Heart right ventricle (tissue), 16 donors: ENCODE data around the gene SLIT3. TPM values are rescaled to one million over a fixed set of nuclear protein-coding genes. Genes with fewer than 3 reads are reported as not detected.

Experiments used
- ATAC-seq, 8 donors: fragments of 200-7000 bp; cut with Tn5 transposase; one replicate each; pipeline ENCODE4 v1.9.1; 2020; ENCODE audit warnings: mild to moderate bottlenecking in 8 of 8, moderate library complexity in 8 of 8, moderate number of reproducible peaks in 1 of 8
- DNase-seq, 2 donors: peaks; one replicate each; pipeline ENCODE4 v3.0.0-alpha.2; 2020
- H3K27ac ChIP-seq, 10 donors: fragments of 200-600 bp; sonication (generic) in 2 of 10; one replicate each; pipeline versions ENCODE4 v1.5.0 to v1.8.0; 2020 to 2022; ENCODE audit warnings: mild to moderate bottlenecking in 3 of 10
- H3K27me3 ChIP-seq, 7 donors: fragments of 200-600 bp; one replicate each; pipeline ENCODE4 v1.8.0; 2021 to 2022; ENCODE audit warnings: mild to moderate bottlenecking in 2 of 7
- H3K36me3 ChIP-seq, 9 donors: fragments of 200-600 bp; sonication (generic) in 1 of 9; one replicate each; pipeline versions ENCODE4 v1.5.0 to v1.8.0; 2020 to 2022; ENCODE audit warnings: mild to moderate bottlenecking in 2 of 9
- H3K4me1 ChIP-seq, 9 donors: fragments of 200-600 bp; sonication (generic) in 1 of 9; one replicate each; pipeline versions ENCODE4 v1.5.0 to v1.8.0; 2020 to 2022; ENCODE audit warnings: mild to moderate bottlenecking in 4 of 9
- H3K4me3 ChIP-seq, 10 donors: fragments of 200-600 bp; sonication (generic) in 2 of 10; one replicate each; pipeline versions ENCODE4 v1.5.0 to v1.8.0; 2020 to 2022; ENCODE audit warnings: mild to moderate bottlenecking in 7 of 10, moderate library complexity in 2 of 10
- H3K9me3 ChIP-seq, 11 donors: fragments of 200-600 bp in 10 of 11; sonication (generic) in 2 of 11; one replicate each; pipeline versions ENCODE4 v1.5.0 to v1.8.0; 2013 to 2022; ENCODE audit warnings: mild to moderate bottlenecking in 2 of 11, control low read depth in 1 of 11, moderate library complexity in 1 of 11
- CTCF ChIP-seq, 9 donors: fragments of 200-600 bp; sonication (generic) in 2 of 9; IDR thresholded peaks; one replicate each; pipeline versions ENCODE4 v1.5.0 to v1.8.0; 2021 to 2022; ENCODE audit warnings: antibody characterized with exemption in 9 of 9, mild to moderate bottlenecking in 5 of 9, moderate library complexity in 1 of 9
- WGBS, 2 donors: extraction: QIAGEN DNeasy Blood & Tissue Kit; methylation state at CpG; one replicate each; pipeline ENCODE4 v1.1.7; 2013; ENCODE audit warnings: inconsistent platforms in 1 of 2; 5-methylcytosine and 5-hydroxymethylcytosine counted together
- intact Hi-C, 10 donors: fragments of 100-400 bp; cut with DNase I; formaldehyde crosslinking; loops; one replicate each; pipeline versions ENCODE4 v1.11.1 to v1.14.2; 2022
- polyA plus RNA-seq, 2 donors: library from polyadenylated mRNA; stranded (reverse); fragments of 200-250 nt; gene quantifications; one replicate each; pipeline ENCODE4 v1.2.3, GENCODE V29; 2013
- total RNA-seq, 10 donors: library from RNA; stranded (reverse); fragmentation: NEBNext Ultra II Directional in 3 of 10; extraction: Animal tissue kit (Norgen Biotek cat#: 25700) in 3 of 10; gene quantifications; one replicate each; pipeline versions ENCODE4 v1.2.1 to v1.2.4, GENCODE V29; 2021 to 2023
- donor health status: Arrhythmogenic right ventricular cardiomyopathy.
- donor health status: ischemic (EF 13 %, LVEDD 7.1; RV severe dilation, severe dysfunction).
- donor health status: healthy with polysubstance abuse.
- donor health status: DM: no; HTN: yes; CAD: no.
- donor health status: DM: no; HTN: no; CAD: no.
- donor health status: ischemic (EF 25% LVEDD 6.9; RV normal size, moderate dysfunction).
- donor health status: ischemic (EF 25% LVEDD 5.7; RV mildly dilated, moderate dysfunction).
- donor health status: healthy.
- donor health status: DM: yes; HTN: yes; CAD: no.
- donor health status: Ischemic cardiomyopathy.
- donor health status: ischemic (EF 35%, LVEDD 5.7; RV mildly dilated, moderate dysfunction).
- donor health status: nonischemic (EF 11% LVEDD 7.7; RV severe dilation, severe dysfunction).
- donor health status: DM: yes; HTN: yes; CAD: no.
- donor health status: PGD.
- donor health status: ischemic (EF 29% LVEDD 5.4; RV normal size, mild dysfunction).
- donor health status: nonischemic (EF 23%, LVEDD 6.1; RV moderate dilation, normal function).

SLIT3 gene
- total and polyA plus RNA-seq, 12 donors = 2.0 to 29.2 (median 12.1) TPM

GRCh38 chr5:168676501-168676900 is 624.4 kb downstream of the SLIT3 start:
- no peaks in the 10 kb centered on the region for H3K36me3 ChIP-seq
- ATAC-seq = no peak
- H3K4me1 ChIP-seq = peaks cover 0 to 24% (median 19%) of the 10 kb centered on the region in 9 donors
- WGBS, 2 donors = 82 to 92% methylated on average over 4 of the region's 4 CpGs
- no peak for TF ChIP-seq CTCF (IDR thresholded peaks at IDR 0.05)
- no peak for DNase-seq
- H3K4me3 ChIP-seq = no peak overlapping the region
- no peaks in the 10 kb centered on the region for H3K9me3 ChIP-seq
- no peak overlapping the region for H3K27ac ChIP-seq
- no peaks in the 10 kb centered on the region for H3K27me3 ChIP-seq
- intact Hi-C loops = loop anchor here in 4 of 10 donors (5.0 to 10.0 kb wide), 3 partner anchors 626 to 908 kb away; partner anchors contain the start of genes SLIT3 (in 2 of the 4) and SPDL1 (in 2 of the 4)

GRCh38 chr5:168675883-168676408 is 625.0 kb downstream of the SLIT3 start:
- no peak for TF ChIP-seq CTCF (IDR thresholded peaks at IDR 0.05)
- no peak overlapping the region for H3K27ac ChIP-seq
- DNase-seq (no peak), ATAC-seq (no peak)
- H3K4me3 ChIP-seq = no peak overlapping the region
- H3K27me3 ChIP-seq = no peaks in the 10 kb centered on the region
- 86 to 96% methylated on average over 2 of the region's 2 CpGs for WGBS, 2 donors
- H3K9me3 ChIP-seq = no peaks in the 10 kb centered on the region
- H3K4me1 ChIP-seq = peaks cover 0 to 18% (median 14%) of the 10 kb centered on the region in 9 donors
- intact Hi-C loops = loop anchor here in 4 of 10 donors (5.0 to 10.0 kb wide), 3 partner anchors 626 to 909 kb away; partner anchors contain the start of genes SLIT3 (in 2 of the 4) and SPDL1 (in 2 of the 4)
- H3K36me3 ChIP-seq = no peaks in the 10 kb centered on the region

GRCh38 chr5:168674893-168675482 is 626.0 kb downstream of the SLIT3 start:
- Histone ChIP-seq H3K27me3 (no peaks in the 10 kb centered on the region), H3K9me3 (no peaks in the 10 kb centered on the region), H3K4me3 (no peak overlapping the region), H3K27ac (no peak overlapping the region), H3K4me1 (peaks cover 0 to 9% (median 5%) of the 10 kb centered on the region in 9 donors), H3K36me3 (no peaks in the 10 kb centered on the region)
- intact Hi-C loops = loop anchor here in 4 of 10 donors (5.0 to 10.0 kb wide), 3 partner anchors 627 to 910 kb away; partner anchors contain the start of genes SLIT3 (in 2 of the 4) and SPDL1 (in 2 of the 4)
- DNase-seq = no peak
- no peak for ATAC-seq
- no peak for TF ChIP-seq CTCF (IDR thresholded peaks at IDR 0.05)
- 73 to 83% methylated on average over 5 of the region's 5 CpGs for WGBS, 2 donors

GRCh38 chr5:168672888-168673287 is 628.1 kb downstream of the SLIT3 start:
- no peak for TF ChIP-seq CTCF (IDR thresholded peaks at IDR 0.05)
- DNase-seq = no peak
- Histone ChIP-seq H3K4me3 (no peak overlapping the region), H3K27me3 (no peaks in the 10 kb centered on the region), H3K9me3 (no peaks in the 10 kb centered on the region), H3K36me3 (no peaks in the 10 kb centered on the region), H3K27ac (no peak overlapping the region), H3K4me1 (no peaks in the 10 kb centered on the region)
- WGBS, 2 donors = 85 to 87% methylated on average over 4 of the region's 4 CpGs
- intact Hi-C loops = loop anchor here in 3 of 10 donors (10.0 kb wide), 2 partner anchors 632 to 912 kb away; partner anchors contain the start of genes SPDL1 (in 2 of the 3) and SLIT3 (in 1 of the 3)
- ATAC-seq = no peak
